Measurements from ENCODE around the gene ZFYVE27. TPM values are rescaled to one million over a fixed set of nuclear protein-coding genes. Genes with fewer than 3 reads are reported as not detected.
A peak's percentile ranks its signal among the peaks of the same experiment; 100 is the strongest.

The ZFYVE27 gene
- total and polyA plus RNA-seq, 2 donors, result 13.8 to 23.7 TPM

- no peak for DNase-seq (ENCODE audit: low read depth in 6 of 9, low spot score in 9 of 9)
- Histone ChIP-seq H3K4me1 (ENCODE audit: control insufficient read depth in 2 of 2, insufficient read depth in 2 of 2, low read length in 2 of 2) (no peaks in the 10 kb centered on the region), H3K27ac (ENCODE audit: low read depth in 1 of 2, low read length in 1 of 2) (no peak overlapping the region), H3K27me3 (ENCODE audit: control insufficient read depth in 2 of 2, insufficient read depth in 1 of 2, low read length in 1 of 2) (peaks cover 0 to 13% of the 10 kb centered on the region in 2 donors), H3K9me3 (ENCODE audit: control insufficient read depth in 2 of 2, insufficient read depth in 1 of 2, low read length in 1 of 2) (no peaks in the 10 kb centered on the region), H3K36me3 (ENCODE audit: control insufficient read depth in 2 of 2, insufficient read depth in 2 of 2, low read length in 1 of 2) (no peaks in the 10 kb centered on the region), H3K4me3 (ENCODE audit: low read length in 2 of 2) (no peak overlapping the region)
- 84% methylated on average over 1 of the region's 1 CpG for WGBS
These were observed 32.6 kb upstream of the ZFYVE27 start for GRCh38 chr10:97704341-97704740.

- Histone ChIP-seq H3K4me1 (ENCODE audit: control insufficient read depth in 2 of 2, insufficient read depth in 2 of 2, low read length in 2 of 2) (no peaks in the 10 kb centered on the region), H3K27ac (ENCODE audit: low read depth in 1 of 2, low read length in 1 of 2) (no peak overlapping the region), H3K4me3 (ENCODE audit: low read length in 2 of 2) (no peak overlapping the region), H3K27me3 (ENCODE audit: control insufficient read depth in 2 of 2, insufficient read depth in 1 of 2, low read length in 1 of 2) (peaks cover 0 to 18% of the 10 kb centered on the region in 2 donors), H3K36me3 (ENCODE audit: control insufficient read depth in 2 of 2, insufficient read depth in 2 of 2, low read length in 1 of 2) (no peaks in the 10 kb centered on the region), H3K9me3 (ENCODE audit: control insufficient read depth in 2 of 2, insufficient read depth in 1 of 2, low read length in 1 of 2) (no peaks in the 10 kb centered on the region)
- no peak for DNase-seq (ENCODE audit: low read depth in 6 of 9, low spot score in 9 of 9)
- 99% methylated on average over 3 of the region's 3 CpGs for WGBS
These were observed 31.8 kb upstream of the ZFYVE27 start for GRCh38 chr10:97705006-97705670.

DNA sequence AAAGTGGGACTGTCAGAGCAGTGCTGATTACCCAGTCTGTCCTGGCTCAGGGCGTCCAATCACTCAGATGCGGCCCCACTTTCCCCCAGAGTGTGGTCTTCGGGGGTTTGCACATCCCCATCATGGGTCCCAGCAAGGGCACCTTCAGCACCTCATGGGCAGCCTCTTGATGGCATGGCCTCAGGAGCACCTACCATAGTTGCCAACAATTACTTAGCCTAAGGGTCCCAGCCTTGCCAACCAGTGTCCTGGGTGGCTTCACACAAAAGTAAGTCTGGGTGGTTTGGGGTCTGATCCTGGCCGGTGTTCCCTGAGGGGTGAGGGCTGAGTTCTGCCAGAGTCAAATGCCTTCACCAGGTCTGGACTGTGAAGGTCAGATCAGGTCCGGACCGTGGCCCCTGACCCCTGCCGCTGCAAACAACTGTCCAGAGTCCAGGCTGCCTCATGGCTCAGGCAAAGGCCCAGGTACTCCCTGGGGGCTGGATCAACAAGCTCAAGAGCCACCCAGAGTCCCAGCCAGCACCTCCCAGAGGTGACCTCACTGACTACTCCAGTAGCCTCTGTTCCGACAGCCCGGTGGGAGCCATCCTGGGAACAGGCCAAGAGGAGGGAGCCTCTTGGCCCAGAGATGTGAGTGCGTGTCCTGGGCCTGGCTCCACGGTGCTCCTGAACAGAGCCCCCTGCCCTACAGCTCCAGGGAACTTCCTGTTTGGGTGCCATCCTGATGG lies 29.6 kb upstream of the ZFYVE27 start:
- Histone ChIP-seq H3K27ac (ENCODE audit: low read depth in 1 of 2, low read length in 1 of 2) (no peak overlapping the region), H3K9me3 (ENCODE audit: control insufficient read depth in 2 of 2, insufficient read depth in 1 of 2, low read length in 1 of 2) (no peaks in the 10 kb centered on the region), H3K36me3 (ENCODE audit: control insufficient read depth in 2 of 2, insufficient read depth in 2 of 2, low read length in 1 of 2) (no peaks in the 10 kb centered on the region), H3K27me3 (ENCODE audit: control insufficient read depth in 2 of 2, insufficient read depth in 1 of 2, low read length in 1 of 2) (peaks cover 5 to 27% of the 10 kb centered on the region in 2 donors), H3K4me3 (ENCODE audit: low read length in 2 of 2) (no peak overlapping the region), H3K4me1 (ENCODE audit: control insufficient read depth in 2 of 2, insufficient read depth in 2 of 2, low read length in 2 of 2) (no peaks in the 10 kb centered on the region)
- no peak for DNase-seq (ENCODE audit: low read depth in 6 of 9, low spot score in 9 of 9)
- WGBS, result 93% methylated on average over 11 of the region's 11 CpGs

DNA sequence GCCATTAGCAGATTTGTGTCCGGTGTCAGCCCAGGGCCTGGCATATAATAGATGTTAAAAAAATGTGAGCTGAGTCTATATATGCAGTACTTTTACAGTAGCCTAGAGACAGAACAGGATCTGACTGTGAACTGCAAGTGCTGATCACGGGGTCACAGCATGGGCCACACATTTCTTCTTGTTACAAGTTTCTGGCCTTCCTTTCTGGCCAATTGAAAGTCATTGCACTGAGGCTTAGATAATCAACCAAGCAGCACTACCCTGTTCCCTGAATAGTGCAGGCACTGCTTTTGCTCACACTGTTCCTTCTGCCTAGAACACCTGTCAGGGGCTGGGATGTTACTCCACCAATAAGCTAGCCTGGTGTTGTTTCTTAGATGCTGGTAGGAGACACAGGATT lies 28.8 kb upstream of the ZFYVE27 start:
- no peaks in the 10 kb centered on the region for H3K36me3 ChIP-seq (ENCODE audit: control insufficient read depth in 2 of 2, insufficient read depth in 2 of 2, low read length in 1 of 2)
- no peak for DNase-seq (ENCODE audit: low read depth in 6 of 9, low spot score in 9 of 9)
- H3K9me3 ChIP-seq (ENCODE audit: control insufficient read depth in 2 of 2, insufficient read depth in 1 of 2, low read length in 1 of 2), result no peaks in the 10 kb centered on the region
- peaks cover 0 to under 1% of the 10 kb centered on the region in 2 donors for H3K4me1 ChIP-seq (ENCODE audit: control insufficient read depth in 2 of 2, insufficient read depth in 2 of 2, low read length in 2 of 2)
- peaks cover 8 to 36% of the 10 kb centered on the region in 2 donors for H3K27me3 ChIP-seq (ENCODE audit: control insufficient read depth in 2 of 2, insufficient read depth in 1 of 2, low read length in 1 of 2)
- H3K4me3 ChIP-seq (ENCODE audit: low read length in 2 of 2), result no peak overlapping the region
- 95% methylated on average over 2 of the region's 2 CpGs for WGBS
- no peak overlapping the region for H3K27ac ChIP-seq (ENCODE audit: low read depth in 1 of 2, low read length in 1 of 2)

GRCh38 chr10:97708976-97709946 lies 27.7 kb upstream of the ZFYVE27 start:
- no peaks in the 10 kb centered on the region for H3K36me3 ChIP-seq (ENCODE audit: control insufficient read depth in 2 of 2, insufficient read depth in 2 of 2, low read length in 1 of 2)
- H3K9me3 ChIP-seq (ENCODE audit: control insufficient read depth in 2 of 2, insufficient read depth in 1 of 2, low read length in 1 of 2), result no peaks in the 10 kb centered on the region
- H3K4me3 ChIP-seq (ENCODE audit: low read length in 2 of 2), result no peak overlapping the region
- peak in 2 of 9 donors; percentile 41 to 55 for DNase-seq (ENCODE audit: low read depth in 6 of 9, low spot score in 9 of 9)
- H3K27me3 ChIP-seq (ENCODE audit: control insufficient read depth in 2 of 2, insufficient read depth in 1 of 2, low read length in 1 of 2), result peaks cover 17 to 46% of the 10 kb centered on the region in 2 donors
- H3K27ac ChIP-seq (ENCODE audit: low read depth in 1 of 2, low read length in 1 of 2), result no peak overlapping the region
- 49% methylated on average over 18 of the region's 18 CpGs for WGBS
- H3K4me1 ChIP-seq (ENCODE audit: control insufficient read depth in 2 of 2, insufficient read depth in 2 of 2, low read length in 2 of 2), result peaks cover 0 to 5% of the 10 kb centered on the region in 2 donors

GRCh38 chr10:97711640-97712572 lies 25.0 kb upstream of the ZFYVE27 start:
- Histone ChIP-seq H3K4me1 (ENCODE audit: control insufficient read depth in 2 of 2, insufficient read depth in 2 of 2, low read length in 2 of 2) (peaks cover 5 to 9% of the 10 kb centered on the region in 2 donors), H3K4me3 (ENCODE audit: low read length in 2 of 2) (no peak overlapping the region), H3K9me3 (ENCODE audit: control insufficient read depth in 2 of 2, insufficient read depth in 1 of 2, low read length in 1 of 2) (no peaks in the 10 kb centered on the region), H3K27me3 (ENCODE audit: control insufficient read depth in 2 of 2, insufficient read depth in 1 of 2, low read length in 1 of 2) (peaks cover 27 to 71% of the 10 kb centered on the region in 2 donors), H3K27ac (ENCODE audit: low read depth in 1 of 2, low read length in 1 of 2) (no peak overlapping the region), H3K36me3 (ENCODE audit: control insufficient read depth in 2 of 2, insufficient read depth in 2 of 2, low read length in 1 of 2) (no peaks in the 10 kb centered on the region)
- no peak for DNase-seq (ENCODE audit: low read depth in 6 of 9, low spot score in 9 of 9)
- WGBS, result 96% methylated on average over 9 of the region's 9 CpGs

- Histone ChIP-seq H3K36me3 (ENCODE audit: control insufficient read depth in 2 of 2, insufficient read depth in 2 of 2, low read length in 1 of 2) (no peaks in the 10 kb centered on the region), H3K4me3 (ENCODE audit: low read length in 2 of 2) (peak within 1 kb of the TSS; percentile 39 to 59), H3K27me3 (ENCODE audit: control insufficient read depth in 2 of 2, insufficient read depth in 1 of 2, low read length in 1 of 2) (peaks cover 27 to 78% of the 10 kb centered on the region in 2 donors), H3K4me1 (ENCODE audit: control insufficient read depth in 2 of 2, insufficient read depth in 2 of 2, low read length in 2 of 2) (peaks cover 5 to 9% of the 10 kb centered on the region in 2 donors), H3K27ac (ENCODE audit: low read depth in 1 of 2, low read length in 1 of 2) (peak within 1 kb of the TSS; percentile 32 to 82), H3K9me3 (ENCODE audit: control insufficient read depth in 2 of 2, insufficient read depth in 1 of 2, low read length in 1 of 2) (no peaks in the 10 kb centered on the region)
- DNase-seq (ENCODE audit: low read depth in 6 of 9, low spot score in 9 of 9), result no peak
- 8% methylated on average over 37 of the region's 37 CpGs for WGBS
These were observed 23.5 kb upstream of the ZFYVE27 start, which contains the start of gene MARVELD1 for GRCh38 chr10:97713339-97713825. Gene MARVELD1 (plus strand): TSS chr10:97713730. CDS start chr10:97713877, 147 bp downstream.

All from thymus (tissue), 11 donors.